Activated CD4-positive, alpha-beta T cell treated with anti-CD3 and anti-CD28 coated beads, Interleukin-2, amount 50 U/mL, for 4 hours (primary cell): ENCODE data around the gene CCDC187.

Experiments
- DNase-seq, 2 experiments: peaks; one replicate each; pipeline ENCODE4 v3.0.0-alpha.2; 2020

Gene CCDC187

DNA sequence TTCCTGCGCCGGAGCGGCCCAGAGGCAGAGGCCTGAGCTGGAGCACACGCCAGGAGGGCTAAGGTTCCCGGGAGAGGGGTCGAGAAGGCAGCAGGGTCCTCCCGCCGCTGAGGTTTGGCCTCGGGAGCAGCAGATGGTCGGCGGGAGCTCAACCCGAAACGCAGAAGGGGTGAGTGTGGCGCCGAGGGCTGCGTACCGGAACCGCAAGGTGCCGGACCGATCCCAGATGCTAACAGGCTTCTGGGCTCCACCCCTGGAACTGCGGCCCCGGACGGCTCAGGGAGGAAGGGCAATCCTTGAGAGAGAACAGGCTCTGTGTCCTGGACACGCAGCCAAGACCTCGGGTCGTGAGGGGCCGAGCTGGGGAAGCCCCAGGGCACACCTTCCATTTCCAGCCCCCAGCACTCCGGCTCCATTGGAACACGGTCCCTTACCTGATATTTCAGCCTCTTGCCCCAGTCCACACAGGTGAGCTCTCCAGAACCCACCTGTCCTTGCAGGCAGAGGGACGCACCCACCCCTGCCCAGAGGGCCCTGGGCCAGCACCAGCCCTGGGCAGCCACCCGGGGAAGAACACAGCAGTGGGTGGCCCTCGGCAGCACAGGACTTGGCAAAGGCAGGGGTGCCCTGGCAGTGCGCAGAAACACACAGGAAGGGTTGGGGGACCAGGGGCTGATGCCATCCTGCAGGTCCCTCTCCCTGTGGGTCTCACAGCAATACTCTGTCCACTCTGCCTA lies 100.3 kb downstream of the CCDC187 start:
- DNase-seq: no peak

GRCh38 chr9:136202454-136203407 lies 101.2 kb downstream of the CCDC187 start:
- no peak for DNase-seq

GRCh38 chr9:136201609-136202453 lies 102.1 kb downstream of the CCDC187 start:
- DNase-seq: no peak

GRCh38 chr9:136201174-136201573 lies 102.7 kb downstream of the CCDC187 start:
- DNase-seq: no peak

DNA sequence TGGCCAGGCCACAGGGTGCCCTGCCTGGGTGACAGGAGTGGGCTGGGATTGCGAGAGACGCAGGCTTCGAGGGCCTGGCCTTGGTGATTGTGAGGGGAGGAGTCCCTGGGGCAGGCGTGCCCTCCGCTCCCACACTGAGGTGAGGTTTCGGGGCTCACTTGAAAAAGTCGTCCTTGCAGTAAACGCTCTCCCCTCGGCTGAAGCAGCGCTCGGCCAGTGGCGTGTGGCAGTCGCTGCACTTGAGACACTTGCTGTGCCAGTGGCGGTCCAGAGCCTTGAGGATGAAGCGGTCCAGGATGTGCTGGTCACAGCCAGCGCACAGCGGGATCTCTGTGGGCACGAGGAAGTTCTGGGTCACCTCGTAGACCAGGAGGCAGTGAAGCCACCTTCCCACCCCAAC lies 103.5 kb downstream of the CCDC187 start:
- no peak for DNase-seq
